NCI-H2081 (cell line): ENCODE results near the gene SERPINA4.
"Not testable (repeated sequence)": the region's sequence is repeated elsewhere in the genome, so short reads cannot be mapped to it uniquely, and the experiment has no call there.

Experiments
- DNase-seq, 2 experiments: peaks; one replicate each; lab custom pipeline; 2025; lab: John Stamatoyannopoulos, UW

Gene SERPINA4

DNA sequence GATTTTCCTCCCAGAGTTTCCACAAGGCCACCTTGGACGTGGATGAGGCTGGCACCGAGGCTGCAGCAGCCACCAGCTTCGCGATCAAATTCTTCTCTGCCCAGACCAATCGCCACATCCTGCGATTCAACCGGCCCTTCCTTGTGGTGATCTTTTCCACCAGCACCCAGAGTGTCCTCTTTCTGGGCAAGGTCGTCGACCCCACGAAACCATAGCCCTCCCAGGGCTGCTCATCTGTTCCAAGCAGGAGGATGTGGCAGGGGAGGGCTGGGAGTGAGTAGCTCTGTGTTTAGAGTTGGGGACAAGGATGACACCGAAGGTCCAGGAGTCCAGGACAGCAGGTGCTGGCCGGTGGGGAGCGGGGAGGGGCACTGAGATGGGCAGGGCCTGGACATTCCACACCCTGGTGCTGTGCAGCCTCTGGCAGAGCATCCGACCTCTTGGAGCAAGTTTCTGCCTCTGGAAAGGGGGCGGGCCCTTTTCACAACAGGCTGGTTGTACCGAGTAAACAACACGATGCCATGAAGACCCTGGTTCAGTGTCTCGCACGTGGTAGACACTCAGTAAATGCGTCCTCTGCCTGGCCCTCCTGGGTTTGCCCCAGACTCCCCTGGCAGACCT is 8.2 kb downstream of the SERPINA4 start:
- no peak for DNase-seq

DNA sequence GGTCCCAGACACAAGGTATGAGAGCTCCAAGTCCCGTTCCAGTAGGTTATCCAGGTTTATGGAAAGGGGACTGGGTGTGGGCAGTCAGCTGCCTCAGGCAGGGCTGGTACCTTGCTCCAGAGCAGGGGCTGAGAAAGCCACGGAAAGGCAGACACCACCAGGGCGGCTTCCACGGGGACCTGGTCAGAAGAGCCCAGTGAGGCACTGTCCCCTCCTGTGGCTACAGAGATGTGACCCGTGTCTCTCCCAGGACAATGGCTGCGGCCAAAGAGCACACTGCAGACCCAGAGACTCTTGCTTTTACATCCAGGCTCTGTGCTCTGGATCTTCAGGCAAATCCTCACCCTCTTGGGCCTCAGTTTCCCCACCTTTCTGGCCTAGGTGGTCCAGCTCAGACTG is 8.8 kb downstream of the SERPINA4 start:
- DNase-seq = no peak

DNA sequence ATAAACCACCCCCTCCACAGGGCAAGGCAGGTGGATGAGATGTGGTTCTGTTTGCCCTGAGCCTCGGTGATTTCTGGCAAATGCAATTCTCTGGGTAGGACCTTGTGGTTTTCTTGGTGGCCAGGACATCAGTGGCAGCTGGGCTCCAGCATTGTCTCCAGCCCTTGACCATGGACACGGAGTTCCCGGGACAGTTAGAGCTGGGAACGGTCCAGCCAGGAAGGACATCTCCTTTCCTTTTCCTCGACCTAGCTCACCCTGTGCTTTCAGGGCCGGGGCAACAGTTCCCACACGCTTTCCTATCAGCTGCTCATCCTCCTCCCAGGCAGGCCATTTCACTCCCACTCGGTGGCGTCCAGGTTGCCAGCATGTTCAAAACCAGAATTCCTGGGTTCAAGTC is 9.2 kb downstream of the SERPINA4 start:
- DNase-seq = no peak

GRCh38 chr14:94571395-94571794 is 10.2 kb downstream of the SERPINA4 start:
- no peak for DNase-seq

DNA sequence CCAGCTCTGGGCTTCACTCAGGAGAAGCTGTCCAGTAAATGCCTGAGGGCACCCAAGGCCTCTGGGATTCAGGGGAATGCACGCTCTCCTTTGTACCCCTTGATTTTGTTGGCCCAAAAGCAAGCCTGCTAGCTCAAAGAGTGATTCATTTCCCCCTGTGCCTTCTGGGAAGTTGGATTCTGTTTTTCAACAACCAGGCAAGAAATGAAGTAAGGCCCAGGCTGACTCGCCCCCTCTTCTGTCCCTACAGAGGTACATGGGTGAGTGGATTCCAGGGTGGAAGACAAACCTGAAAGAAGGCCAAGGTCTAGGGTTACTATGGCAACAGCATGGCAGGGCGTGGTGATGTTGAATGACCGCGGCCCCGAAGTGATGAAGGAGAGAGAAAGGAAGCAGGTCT is 10.7 kb downstream of the SERPINA4 start:
- DNase-seq = no peak

DNA sequence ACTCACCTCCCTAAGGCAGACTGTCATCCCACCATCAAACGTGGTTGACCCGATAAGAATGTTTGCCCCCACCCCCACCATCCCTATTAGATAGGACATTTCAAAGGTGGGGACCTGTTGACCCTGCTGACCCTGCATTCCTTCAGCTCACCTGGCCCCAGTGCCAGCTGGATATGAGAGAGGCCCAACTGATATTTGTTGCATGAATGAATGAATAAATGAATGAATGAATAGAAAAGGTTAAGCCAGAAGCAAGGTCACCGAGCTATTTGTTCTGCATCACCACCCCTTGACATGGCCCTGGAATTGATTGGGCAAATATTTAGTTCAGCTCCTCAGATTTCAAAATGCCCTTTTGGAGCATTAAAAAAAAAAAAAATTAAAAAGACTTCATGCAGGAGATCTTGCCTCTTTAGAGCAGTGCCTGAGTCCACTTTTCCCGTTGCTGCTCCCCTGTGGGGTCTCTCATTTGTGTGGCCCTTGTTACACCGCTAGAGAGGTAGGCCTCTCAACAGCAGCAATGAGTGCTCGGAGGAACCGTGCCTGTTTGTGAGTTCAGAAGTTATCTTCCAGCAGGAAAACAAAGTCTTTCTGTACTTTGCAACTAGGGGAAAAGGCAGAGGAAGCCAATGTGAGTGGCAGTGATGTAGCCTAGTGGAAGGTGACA is 11.5 kb downstream of the SERPINA4 start:
- DNase-seq = no peak

GRCh38 chr14:94573475-94574277 is 12.4 kb downstream of the SERPINA4 start:
- no peak for DNase-seq

DNA sequence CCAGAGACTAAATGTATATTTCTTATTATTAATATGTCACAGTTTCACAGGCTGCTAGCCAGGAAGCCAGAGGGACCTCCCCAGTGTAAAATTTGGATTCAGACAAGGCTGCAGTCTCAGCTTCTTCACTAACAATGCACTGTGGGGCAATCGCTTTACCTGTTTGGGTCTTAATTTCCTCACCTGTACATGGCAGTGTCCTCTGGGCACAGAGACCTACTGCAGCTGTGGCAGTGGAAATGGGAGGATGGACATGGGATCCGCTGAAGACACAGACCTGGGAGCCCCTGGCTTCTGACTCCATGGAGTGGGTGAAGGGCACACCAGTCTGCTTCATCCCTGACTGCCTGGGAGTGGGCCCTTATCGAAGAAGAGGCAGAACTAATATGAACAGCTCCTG is 13.1 kb downstream of the SERPINA4 start:
- no peak for DNase-seq

GRCh38 chr14:94575730-94576585 is 14.7 kb downstream of the SERPINA4 start:
- no peak for DNase-seq

GRCh38 chr14:94577472-94577871 is 16.2 kb downstream of the SERPINA4 start:
- not testable (repeated sequence) for DNase-seq

GRCh38 chr14:94578712-94579111 is 17.5 kb downstream of the SERPINA4 start:
- DNase-seq = no peak

- no peak for DNase-seq
These were observed 20.1 kb downstream of the SERPINA4 start, which contains the start of gene SERPINA5 for GRCh38 chr14:94581127-94581999. Gene SERPINA5, plus strand, starts transcription at chr14:94581426. Its CDS starts 5,937 bp downstream, at chr14:94587363.

GRCh38 chr14:94582199-94582750 is 21.0 kb downstream of the SERPINA4 start:
- DNase-seq = no peak

- no peak for DNase-seq
These were observed 21.6 kb downstream of the SERPINA4 start for GRCh38 chr14:94582851-94583250.

DNA sequence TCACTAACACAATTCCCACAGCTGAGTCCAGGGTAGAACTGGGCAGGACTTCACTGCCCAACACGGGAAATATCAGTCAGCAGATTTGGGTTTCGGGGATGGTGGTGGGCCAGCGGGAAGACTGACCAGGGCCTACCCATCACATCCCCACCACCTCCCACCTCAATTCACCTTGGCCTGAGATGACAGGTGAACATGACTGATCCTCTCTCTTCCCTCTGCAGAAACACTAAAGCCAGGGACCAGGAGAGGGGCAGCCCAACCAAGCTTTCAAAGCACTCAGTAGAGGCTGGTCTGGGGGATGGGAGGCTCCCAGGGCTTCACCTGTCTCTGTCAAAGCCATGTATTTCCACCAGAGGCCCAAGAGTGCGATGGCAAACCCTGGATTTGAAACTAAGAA is 22.3 kb downstream of the SERPINA4 start:
- no peak for DNase-seq

DNA sequence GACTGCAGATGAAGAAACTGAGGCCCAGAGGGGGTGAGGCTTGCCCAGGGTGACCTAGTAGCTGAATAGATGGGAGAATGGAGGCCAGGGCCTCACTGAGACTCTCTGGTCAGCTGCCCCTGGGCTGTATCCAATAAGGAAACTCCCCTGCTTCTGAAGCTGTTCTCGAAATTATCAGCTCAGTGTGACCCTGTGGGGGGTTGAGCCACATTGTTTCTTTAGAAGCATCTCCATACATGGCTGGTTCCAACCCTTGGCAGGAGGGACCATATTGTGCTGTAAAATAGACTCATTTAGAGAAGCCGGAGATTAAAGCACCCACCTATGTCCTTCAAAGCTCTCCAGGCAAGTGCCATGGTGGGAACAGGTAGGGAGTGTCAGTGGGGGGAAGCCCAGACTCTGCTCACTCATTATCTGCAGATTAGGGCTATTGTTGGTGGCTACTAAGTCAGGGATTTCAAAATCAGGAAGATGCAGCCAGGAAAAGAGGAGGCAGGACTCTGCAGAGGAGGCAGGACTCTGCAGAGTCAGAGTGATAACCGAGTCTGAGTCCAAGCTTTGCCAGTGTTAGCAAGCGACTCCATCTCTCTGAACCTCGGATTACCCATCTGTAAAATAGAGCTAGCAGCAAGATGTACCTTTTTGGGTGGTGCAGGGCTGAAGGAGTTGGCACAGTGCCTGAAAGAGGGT is 23.5 kb downstream of the SERPINA4 start:
- DNase-seq = no peak

- DNase-seq = no peak
These were observed 25.4 kb downstream of the SERPINA4 start for GRCh38 chr14:94586635-94587034.

DNA sequence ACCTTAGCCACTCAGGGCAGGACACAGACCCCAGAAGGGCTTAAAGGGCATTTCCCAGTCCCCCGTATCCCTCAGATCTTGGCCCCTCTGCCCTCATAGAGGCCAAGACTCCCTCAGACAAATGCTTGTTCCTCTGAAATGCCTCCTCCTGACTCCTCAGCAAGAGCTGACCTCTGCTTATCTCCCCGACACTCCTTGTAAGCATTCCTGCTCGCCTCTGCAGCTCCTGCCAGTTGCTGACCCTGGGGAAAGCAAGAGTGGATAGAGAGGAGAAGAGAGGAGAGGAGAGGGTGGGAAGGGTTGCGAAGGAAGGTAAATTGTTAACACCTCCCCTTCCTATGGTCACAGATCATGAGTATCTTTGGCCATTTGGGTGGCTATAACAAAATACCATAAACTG is 27.1 kb downstream of the SERPINA4 start:
- DNase-seq = no peak

- DNase-seq = no peak
These were observed 29.8 kb downstream of the SERPINA4 start for GRCh38 chr14:94591073-94591472.

- DNase-seq = no peak
These were observed 30.6 kb downstream of the SERPINA4 start for GRCh38 chr14:94591871-94592270.
